SKM-1 treated with dmso at 0.1 percent for 144 hours (cell line): ENCODE results near the gene WHRN.
A peak's percentile ranks its signal among the peaks of the same experiment; 100 is the strongest.

Source experiments
- DNase-seq: peaks from one replicate; lab custom pipeline; 2025; ENCODE audit not compliant: unreplicated experiment; lab: John Stamatoyannopoulos, UW

Gene WHRN

GRCh38 chr9:114385397-114386181, 119.7 kb downstream of the WHRN start:
- DNase-seq, result peak; percentile 87

GRCh38 chr9:114384836-114385396, 120.4 kb downstream of the WHRN start:
- DNase-seq, result no peak

- no peak for DNase-seq
Measured at GRCh38 chr9:114384341-114384740, 120.9 kb downstream of the WHRN start.

- DNase-seq, result no peak
Measured at GRCh38 chr9:114383521-114384231, 121.6 kb downstream of the WHRN start.

GRCh38 chr9:114382699-114383520, 122.4 kb downstream of the WHRN start:
- DNase-seq, result peak; percentile 19

GRCh38 chr9:114378883-114379282, 126.4 kb downstream of the WHRN start:
- DNase-seq, result no peak

- DNase-seq, result no peak
Measured at GRCh38 chr9:114378016-114378415, 127.3 kb downstream of the WHRN start.

GRCh38 chr9:114376586-114377445, 128.5 kb downstream of the WHRN start:
- no peak for DNase-seq

- DNase-seq, result no peak
Measured at GRCh38 chr9:114375386-114376175, 129.7 kb downstream of the WHRN start.

GRCh38 chr9:114374936-114375335, 130.3 kb downstream of the WHRN start:
- no peak for DNase-seq

GRCh38 chr9:114373960-114374730, 131.1 kb downstream of the WHRN start:
- no peak for DNase-seq

GRCh38 chr9:114372921-114373448, 132.3 kb downstream of the WHRN start:
- DNase-seq, result peak; percentile 94

GRCh38 chr9:114371973-114372917, 133.0 kb downstream of the WHRN start:
- DNase-seq, result peak; percentile 15

GRCh38 chr9:114371343-114371944, 133.8 kb downstream of the WHRN start:
- no peak for DNase-seq

GRCh38 chr9:114370968-114371320, 134.3 kb downstream of the WHRN start:
- no peak for DNase-seq

- DNase-seq, result no peak
Measured at GRCh38 chr9:114370251-114370967, 134.9 kb downstream of the WHRN start.
